ENCODE measurements around the gene PDE2A. TPM values are rescaled to one million over a fixed set of nuclear protein-coding genes. Genes with fewer than 3 reads are reported as not detected.

The PDE2A gene
- polyA plus RNA-seq, 3 donors = 13.0 to 16.5 (median 16.0) TPM

DNA sequence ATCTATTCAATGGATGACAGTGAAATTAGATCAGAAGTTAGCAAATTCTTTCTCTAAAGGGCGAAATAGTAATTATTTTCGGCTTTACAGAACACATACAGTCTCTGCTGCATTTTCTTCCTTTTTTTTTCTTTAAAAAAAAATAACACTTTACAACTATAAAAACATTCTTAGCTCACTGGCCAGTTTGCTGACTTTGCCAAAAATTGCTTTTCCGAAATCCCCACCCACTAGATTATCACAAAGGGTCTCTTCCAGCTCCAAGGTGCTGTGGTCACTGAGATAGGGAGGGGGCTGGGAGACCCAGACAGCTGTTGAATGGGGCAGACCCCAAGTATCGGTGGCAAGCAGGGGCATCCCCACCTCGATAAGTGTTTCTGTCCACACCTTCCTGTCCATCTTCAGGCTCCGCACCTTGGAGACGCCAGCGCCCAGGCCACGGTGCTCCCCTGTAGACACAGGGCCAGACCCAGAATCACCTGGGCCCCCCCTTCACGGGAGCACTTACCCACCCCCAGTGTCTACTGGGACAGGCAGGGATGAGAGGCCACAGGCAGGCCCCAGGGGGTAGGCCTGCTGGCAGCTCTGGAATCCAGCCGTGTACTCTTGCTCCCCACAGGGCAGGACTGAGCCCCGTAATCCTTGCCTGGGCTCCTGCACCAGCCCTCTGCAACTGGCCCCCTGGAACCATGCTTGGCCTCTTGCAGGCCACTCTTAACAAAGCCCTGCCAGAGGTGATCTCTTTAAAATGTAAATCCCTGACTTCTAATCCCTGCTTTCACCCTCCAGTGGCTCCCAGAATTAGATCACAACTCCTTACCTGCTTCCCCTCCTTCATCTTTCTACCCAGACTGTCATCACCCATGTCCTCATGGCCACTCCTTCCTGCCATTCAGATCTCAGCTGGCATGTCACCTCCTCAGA, 31.5 kb upstream of the PDE2A start:
- no peak for DNase-seq (ENCODE audit: low read depth in 3 of 3, low spot score in 2 of 3)

DNA sequence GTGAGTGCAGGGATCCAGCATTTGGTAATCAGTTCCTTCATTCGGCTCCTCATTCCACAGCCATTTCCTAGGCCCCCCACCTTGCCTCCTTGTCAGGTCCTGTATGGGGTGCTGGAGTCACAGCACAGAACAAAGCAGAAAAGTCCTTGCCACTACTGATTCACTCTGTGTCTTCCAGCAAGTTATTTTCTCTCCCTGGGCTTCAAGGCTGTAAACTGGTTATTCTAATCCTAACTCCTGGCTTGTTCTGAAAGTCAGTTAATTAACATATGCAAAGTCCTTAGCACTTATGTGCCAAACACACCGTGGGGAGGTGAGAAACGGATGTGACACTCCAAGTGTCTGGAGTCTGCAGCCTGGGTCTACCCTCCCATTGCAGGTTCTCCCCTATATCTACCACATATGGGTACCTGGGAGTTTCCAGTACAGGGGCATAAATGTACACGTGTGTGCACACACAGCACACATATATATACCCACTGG, 30.6 kb upstream of the PDE2A start:
- no peak for DNase-seq (ENCODE audit: low read depth in 3 of 3, low spot score in 2 of 3)

DNA sequence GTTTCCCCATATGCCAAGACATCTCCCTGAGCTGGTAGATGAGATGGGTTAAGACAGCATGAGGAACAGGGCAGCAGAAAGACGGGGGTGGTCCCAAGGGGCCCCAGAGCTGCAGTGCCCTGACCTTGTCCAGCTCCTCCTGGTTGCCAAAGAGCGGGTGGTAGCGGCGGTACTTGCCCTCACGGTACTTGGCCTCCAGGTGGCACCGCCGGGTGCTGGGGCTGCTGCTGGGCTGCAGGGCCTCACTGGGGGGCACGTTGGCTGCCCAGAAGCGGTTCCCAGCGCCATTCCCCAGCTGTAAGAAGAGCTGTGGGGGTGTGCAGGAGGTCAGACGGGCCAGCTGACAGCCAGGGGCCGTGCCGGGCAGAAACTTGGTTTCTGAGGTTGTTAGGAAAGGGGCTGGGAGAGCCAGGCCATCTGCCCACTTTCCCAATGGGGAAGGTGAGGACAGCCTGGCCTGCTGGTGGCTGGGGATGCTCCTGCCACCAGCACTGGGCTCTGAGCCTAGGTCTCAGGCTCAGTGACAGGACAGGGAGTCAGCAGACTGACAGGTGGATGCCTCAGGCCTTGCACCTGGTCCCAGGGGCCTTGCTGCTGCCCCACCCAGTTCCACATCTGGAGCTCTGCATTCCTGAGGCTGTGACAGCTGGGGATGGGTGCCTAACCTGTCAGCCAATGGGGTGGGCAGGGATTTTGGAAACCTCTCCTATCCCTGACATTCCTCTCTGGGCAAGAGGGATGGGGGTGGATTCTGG, 30.0 kb upstream of the PDE2A start:
- DNase-seq (ENCODE audit: low read depth in 3 of 3, low spot score in 2 of 3) = no peak

DNA sequence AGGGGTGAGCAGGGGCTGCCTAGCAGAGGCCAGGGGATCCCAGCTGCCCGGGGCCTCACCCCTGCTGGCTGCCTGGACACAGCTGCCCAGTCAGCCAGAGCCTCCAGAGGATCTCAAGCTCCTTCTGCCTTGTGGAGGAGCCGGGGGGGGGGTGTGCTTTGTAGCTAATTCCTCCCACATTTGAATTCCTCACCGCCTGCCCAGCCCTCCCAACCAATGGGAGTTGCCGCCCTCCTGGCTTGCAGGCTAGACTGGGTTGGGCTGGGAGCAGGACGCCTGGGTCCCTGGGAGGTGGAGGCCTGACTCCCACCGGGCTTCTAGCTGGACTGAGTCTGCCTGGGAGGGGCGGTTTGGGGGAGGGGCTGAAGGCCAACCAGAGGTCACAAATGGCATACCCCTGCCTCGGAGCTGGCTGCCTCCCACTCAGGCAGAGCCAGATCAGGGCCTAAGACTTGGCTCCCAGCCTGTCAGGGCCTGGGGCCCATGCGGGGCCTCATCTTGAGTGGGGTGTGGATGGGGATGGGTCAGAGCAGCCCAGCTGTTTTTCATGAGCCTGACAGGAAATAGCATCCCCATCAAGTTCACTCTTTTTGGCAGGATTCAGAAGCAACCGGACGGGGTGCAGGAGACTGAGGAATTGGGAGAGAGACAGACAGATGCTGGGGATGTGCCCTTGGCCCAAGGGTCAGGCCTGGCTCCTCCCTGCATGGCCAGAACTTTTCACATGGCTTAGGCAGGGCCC, 29.2 kb upstream of the PDE2A start:
- peak in 2 of 3 donors; percentile 49 to 76 for DNase-seq (ENCODE audit: low read depth in 3 of 3, low spot score in 2 of 3)

DNA sequence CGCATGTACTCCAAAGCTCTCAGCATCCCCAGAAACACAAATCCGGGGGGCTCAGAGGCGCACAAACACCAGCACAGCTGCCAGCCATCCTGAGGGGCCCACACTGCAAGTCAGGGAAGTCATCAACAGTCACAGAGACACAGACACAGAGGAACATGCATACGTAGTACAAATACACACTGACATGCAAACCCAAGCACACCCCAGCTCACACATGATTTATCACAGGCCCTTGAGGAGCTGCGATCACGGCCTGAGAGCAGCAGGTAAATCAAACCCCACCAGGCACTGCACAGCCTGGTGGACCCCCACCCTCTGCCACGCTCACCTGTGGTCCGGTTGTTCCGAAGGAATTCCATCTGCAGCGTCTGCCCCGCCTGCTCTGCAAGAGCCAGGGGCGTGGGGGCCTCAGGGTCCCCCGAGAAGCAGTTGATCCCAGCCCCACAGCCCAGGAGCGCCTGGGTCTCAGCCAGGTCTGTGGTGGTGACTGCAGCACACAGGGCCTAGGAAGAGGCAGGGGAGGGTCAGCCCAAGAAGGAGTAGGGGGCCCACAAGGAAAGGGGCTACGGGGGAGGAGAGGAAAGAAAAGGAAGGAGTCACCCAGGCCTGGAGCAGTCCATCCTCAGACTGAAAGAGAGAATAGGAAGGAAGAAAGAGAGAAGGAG, 28.5 kb upstream of the PDE2A start:
- DNase-seq (ENCODE audit: low read depth in 3 of 3, low spot score in 2 of 3) = no peak

DNA sequence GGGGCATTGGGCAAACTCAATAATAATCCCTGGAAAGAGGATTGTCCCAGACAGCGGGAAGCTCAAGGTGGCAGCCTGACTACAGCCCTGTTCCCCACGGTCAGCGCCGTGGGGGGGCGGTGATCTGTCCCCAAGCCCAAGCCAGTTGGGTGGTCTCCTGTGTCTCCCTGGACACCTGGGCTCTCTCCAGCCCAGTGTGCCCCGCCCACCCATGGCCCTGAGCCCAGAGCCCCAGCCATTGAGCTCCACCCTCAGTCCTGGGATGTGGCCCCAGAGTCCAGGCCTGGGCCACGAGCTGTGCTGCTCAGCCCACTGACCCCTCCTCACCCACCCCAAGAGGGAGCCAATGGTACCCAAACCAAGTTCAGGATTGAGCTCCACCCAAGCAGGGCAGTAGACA, 27.9 kb upstream of the PDE2A start:
- DNase-seq (ENCODE audit: low read depth in 3 of 3, low spot score in 2 of 3) = no peak

DNA sequence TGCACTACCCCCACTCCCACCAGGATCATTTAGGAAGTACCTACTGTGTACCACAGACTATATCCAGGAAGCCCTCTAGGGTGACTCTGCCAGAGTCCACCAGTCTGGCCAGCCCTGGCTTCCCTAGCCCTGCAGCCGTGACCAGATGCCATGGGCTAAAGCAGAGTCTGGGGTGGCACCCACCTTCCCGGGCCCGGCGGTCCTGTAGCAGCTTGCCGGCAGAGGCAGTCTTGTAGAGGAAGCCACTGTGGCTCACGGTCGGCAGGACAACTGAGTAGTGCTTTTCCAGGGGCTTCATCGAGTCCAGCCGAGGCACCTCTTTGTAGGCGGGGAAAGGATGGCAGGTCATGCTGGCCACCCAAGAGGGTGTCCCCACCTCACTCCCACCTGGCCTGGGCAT, 27.2 kb upstream of the PDE2A start:
- no peak for DNase-seq (ENCODE audit: low read depth in 3 of 3, low spot score in 2 of 3)

DNA sequence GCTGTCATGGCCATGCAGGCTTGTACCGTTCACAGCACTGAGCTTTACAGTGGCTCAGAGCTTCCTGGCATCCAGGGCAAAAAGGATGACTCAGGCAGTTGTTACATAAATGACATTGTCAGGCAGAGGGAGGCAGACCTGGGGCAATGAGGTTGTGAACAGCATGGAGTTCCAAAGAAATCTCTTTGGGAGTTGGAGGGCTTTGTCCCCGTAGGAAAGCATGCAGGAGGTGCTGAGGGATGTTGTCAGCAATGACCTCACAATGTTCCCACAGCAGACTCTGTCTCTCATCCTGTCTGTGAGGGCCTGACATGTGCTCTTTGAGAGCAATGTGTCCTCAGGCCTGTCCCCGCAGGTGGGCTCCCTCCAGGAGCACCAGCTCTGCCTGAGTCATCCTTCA, 25.9 kb upstream of the PDE2A start:
- no peak for DNase-seq (ENCODE audit: low read depth in 3 of 3, low spot score in 2 of 3)

DNA sequence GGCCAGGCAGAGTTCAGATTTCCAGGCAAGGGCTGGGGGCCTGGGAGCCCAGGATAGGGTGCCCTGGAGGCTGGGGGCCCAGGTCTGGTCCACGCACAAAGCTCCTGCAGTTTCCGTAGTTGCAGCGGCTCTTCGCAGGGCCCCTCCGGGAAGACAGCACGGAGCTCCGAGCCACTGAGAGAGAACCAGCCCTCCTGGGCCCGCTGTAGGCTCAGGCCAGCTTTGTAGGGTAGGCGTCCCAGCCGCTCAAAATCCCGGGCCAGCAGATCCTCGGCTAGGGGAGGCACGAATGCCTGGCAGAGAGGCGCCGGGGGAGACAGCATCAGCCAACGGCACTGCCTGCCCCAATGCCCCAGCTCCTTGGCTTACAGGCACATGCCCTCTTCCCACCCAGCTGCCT, 23.6 kb upstream of the PDE2A start:
- DNase-seq (ENCODE audit: low read depth in 3 of 3, low spot score in 2 of 3) = no peak

DNA sequence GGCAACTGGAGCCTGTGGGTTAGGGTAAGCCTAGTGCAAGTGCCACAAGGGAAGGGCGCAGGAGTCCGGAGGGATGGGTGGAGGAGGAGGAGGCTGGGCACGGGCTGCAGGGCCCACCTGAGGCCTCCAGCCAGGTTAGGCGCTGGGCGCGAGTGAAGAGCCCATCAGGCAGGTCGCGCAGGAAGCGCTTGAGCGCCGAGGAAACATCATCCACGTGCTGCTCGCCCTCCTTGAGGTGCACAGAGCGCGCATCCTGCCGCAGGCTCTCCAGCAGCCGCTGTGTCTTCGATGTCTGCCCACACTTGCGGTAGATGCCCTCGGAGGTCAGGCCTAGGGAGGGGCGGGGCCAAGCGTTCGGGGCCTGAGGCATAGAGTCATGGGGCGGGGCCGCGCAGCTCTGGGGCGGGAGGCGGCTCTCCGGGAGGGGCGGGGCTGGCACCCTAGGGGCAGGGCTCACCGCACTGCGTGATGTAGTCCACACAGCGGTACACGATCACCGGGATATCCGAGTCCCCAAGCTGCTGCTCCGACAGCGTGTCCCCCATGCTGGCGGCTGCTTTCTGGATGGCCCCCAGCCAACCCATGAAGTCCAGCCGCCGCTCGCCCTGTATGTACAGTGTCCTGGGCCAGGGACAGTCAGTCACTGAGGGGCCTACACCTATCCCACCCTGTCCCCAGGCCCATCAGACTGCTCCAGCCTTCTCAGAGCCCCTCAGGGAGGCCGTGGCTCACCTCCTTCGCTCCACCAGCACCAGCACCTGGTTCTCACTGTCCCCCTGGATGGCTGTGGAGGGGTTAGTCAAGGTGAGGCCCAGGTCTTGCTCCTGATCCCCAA, 22.9 kb upstream of the PDE2A start:
- DNase-seq (ENCODE audit: low read depth in 3 of 3, low spot score in 2 of 3) = no peak

DNA sequence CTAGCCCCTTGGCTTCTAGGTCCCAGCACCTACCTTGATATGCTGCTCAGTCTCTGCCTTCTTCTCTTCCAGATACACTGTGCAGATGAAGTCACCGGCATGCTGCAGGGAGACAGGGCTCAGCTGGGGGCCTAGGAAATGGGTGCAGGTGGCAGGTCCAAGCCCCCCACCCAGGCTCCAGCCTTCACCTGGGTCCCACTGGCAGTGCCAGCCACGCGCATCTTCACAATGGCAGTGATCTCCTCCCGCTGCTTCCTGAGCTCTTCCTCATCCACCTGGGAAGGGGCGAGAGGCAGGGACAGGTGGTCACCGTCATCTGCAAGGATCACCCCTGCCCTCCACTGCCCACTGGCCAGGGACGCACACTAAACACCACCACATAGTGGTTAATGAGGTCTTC, 21.1 kb upstream of the PDE2A start:
- DNase-seq (ENCODE audit: low read depth in 3 of 3, low spot score in 2 of 3) = no peak

DNA sequence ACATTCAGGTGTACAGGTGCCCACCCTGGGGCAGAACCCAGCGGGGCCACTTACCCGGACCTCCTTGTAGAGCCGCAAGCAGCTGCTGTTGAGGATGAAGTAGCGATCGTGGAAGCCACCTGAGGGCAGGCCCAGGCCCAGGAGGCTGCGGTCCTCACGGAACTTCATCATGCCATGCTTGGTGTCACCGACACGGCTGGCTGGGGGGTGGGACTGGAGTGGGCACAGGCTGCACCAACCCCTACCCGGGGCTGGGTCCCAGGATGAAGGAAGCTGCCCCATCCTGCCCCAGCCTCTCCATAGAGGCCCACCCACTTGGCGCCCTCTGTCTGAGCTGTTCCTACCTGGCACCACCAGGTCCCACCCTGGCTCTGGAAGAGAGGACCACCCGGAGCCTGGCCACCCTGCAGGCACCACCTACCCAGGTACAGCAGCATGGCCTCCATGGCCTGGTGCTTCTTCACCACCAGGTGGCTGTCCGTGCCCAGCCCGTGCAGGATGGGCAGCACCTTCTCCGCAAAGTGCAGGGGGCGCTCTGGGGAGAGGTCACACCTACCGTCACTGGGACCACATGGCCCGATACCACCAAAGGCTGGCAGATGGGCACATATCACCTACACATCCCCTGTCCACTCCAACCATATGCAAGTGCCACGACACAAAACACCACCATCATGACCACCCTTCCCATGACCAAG, 19.2 kb upstream of the PDE2A start:
- DNase-seq (ENCODE audit: low read depth in 3 of 3, low spot score in 2 of 3) = no peak

DNA sequence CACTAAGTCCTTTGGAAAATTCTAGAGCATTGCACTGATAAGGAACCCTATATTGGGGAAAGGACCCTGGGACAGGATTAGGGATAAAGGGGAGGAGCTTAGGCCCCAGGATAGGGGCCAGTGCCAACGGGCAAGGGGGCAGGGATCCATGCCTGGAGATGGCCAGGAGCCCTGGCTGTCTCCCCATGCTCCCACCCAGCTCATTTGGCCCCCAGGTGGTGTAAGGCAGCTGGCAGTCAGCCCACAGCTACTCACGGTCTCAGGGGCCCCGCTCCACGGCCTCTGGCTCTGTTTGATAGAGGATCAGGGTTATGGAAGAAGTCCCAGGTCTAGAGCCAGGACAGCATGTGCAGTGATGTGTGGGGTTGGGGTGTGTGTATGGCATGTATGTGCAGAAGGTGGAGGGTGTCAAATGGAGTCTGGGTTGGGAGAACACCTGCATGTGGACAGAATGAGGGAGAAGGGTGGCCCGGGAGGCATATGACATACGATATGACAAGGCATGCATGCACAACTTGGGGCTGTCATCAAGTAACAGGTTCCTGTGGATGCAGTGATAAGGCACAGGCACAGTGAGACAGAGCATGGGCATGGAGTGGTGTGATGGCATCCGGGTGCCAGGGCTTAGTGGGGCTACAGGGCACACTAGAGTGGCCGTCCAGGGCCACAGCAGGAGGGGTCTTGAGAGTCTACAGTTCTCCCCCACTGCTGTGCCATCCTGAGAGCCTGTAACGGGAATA, 18.4 kb upstream of the PDE2A start:
- DNase-seq (ENCODE audit: low read depth in 3 of 3, low spot score in 2 of 3) = no peak

DNA sequence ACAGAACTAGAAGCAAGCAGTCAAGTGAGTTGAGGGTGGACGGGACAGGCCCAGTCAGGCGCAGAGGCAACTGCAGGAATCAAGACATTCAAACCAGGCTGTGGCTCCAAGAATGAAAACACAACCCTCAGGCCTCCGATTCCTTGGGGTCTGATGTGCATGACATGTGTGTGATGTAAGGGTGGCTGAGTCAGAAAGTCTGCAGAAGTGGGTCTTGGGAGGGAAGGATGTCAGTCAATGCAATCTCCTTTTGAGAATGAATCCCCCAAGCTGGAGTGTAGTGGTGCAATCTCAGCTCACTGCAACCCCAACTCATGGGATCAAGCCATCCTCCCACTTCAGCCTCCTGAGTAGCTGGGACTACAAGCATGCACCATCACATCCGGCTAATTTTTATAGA, 15.9 kb upstream of the PDE2A start:
- DNase-seq (ENCODE audit: low read depth in 3 of 3, low spot score in 2 of 3) = no peak

DNA sequence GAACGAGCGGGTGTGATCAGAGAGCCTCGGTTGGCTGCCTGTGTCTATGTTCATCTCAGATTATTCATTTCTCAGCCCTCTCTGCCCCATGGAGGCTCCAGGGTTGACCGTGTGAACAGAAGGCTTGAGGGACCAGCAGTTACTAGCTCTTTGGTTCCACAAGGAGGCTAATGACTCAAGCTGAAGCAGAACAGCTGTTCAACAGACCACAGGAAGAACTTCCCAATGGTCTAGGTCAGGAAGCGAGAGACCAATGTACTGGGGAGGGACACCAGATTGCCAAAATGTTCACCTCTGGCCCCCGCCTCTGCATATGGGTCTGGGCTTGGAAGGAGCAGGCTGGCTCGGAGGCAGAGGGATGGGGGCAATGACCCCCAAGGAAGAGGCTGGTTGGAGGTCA, 14.7 kb upstream of the PDE2A start:
- no peak for DNase-seq (ENCODE audit: low read depth in 3 of 3, low spot score in 2 of 3)

DNA sequence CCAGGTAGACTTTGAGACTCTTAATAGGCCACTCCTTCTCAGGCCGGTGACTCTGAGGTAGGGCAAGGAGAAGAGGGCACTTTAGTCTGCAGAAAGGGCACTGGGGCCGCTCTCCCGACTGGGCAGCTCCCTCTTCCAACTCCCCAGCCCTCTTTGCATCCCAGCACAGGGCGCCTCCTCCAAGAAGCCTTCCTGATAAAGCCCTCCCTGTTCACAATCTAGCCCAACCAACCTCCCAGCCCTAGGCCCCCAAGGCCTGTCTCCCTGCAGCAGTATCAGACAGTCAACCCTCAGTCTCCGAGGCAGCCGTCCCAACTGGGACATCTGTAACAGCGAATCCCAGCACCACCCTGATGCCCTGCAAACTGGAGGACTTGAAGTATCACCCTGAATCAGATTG, 14.3 kb upstream of the PDE2A start:
- DNase-seq (ENCODE audit: low read depth in 3 of 3, low spot score in 2 of 3) = no peak

DNA sequence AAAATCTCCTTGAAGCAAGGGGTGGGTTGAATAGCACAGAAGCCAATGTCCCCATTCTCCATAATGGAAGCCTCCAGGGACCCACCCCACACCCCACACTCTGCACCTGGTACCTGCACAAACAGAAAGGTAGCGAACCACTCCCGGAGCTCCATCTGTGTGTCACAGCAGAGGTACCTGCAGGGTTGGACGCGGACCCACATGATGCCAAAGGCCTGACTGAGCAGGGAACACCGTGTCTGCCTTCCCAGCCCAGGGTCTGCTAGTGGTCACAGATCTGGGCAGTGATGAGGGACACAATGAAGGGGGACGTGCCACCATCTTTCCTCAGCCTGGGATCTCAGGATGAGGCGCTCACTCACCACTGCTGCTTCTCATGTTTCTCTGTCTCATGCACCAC, 13.1 kb upstream of the PDE2A start:
- DNase-seq (ENCODE audit: low read depth in 3 of 3, low spot score in 2 of 3) = no peak

DNA sequence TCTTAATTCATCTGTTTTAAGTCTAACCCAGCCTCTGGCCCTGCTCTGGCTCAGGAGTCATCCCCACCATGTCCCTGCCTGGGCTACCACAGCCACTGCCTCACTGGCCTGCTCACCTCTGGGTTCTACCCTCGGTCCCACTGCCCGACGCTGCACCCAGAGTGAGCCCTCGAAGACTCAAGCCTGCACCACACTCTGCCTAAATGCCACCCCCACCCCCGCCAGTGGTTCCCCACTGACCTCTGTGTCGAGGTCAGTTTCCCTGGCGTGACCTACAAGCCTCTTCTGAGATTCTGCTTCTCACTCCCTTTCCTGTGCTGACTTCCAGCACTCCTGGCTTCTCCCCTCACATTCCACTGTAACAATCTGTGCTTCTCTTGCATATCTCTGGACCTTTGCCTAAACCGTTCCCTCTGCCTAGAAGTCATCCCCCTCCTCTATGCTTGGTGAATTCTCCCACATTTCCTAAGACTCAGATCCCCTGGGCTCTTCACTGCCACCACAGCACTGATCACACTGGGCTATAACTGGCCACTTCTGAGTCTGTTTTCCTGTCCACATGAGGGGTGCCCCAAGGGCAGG, 12.5 kb upstream of the PDE2A start:
- DNase-seq (ENCODE audit: low read depth in 3 of 3, low spot score in 2 of 3) = no peak

All from right renal cortex interstitium (tissue), 3 donors.